HFFc6 (cell line): ENCODE results near the gene ELAVL4. TPM values are rescaled to one million over a fixed set of nuclear protein-coding genes. Genes with fewer than 3 reads are reported as not detected.

ENCODE experiments used
- DNase-seq: peaks from one replicate; pipeline ENCODE4 v3.0.0-alpha.2; 2018
- H3K27ac Mint-ChIP-seq: 2 replicates; pipeline ENCODE4 v1.8.0; 2020; ENCODE audit warnings: mild to moderate bottlenecking, mixed read lengths
- H3K27me3 Mint-ChIP-seq: 2 replicates; pipeline ENCODE4 v1.8.0; 2021; ENCODE audit warnings: mild to moderate bottlenecking, moderate library complexity, mixed read lengths; ENCODE audit not compliant: insufficient read depth
- H3K36me3 Mint-ChIP-seq: 2 replicates; pipeline ENCODE4 v1.8.0; 2021; ENCODE audit warnings: low read depth, mixed read lengths
- H3K4me1 Mint-ChIP-seq: 2 replicates; pipeline ENCODE4 v1.8.0; 2020; ENCODE audit warnings: low read depth, mixed read lengths
- H3K4me3 Mint-ChIP-seq: 2 replicates; pipeline ENCODE4 v1.8.0; 2020; ENCODE audit warnings: mild to moderate bottlenecking, moderate library complexity, mixed read lengths
- H3K9me3 Mint-ChIP-seq: 2 replicates; pipeline ENCODE4 v1.8.0; 2020; ENCODE audit warnings: mild to moderate bottlenecking, mixed read lengths
- total RNA-seq, 6 experiments: library from RNA; stranded (reverse); fragmentation: NEBNext Ultra II Directional; extraction: Animal tissue kit (Norgen Biotek cat#: 25700); gene quantifications; 2 replicates in 1 of 6; 3 replicates in 5 of 6; pipeline ENCODE4 v1.2.3, GENCODE V29; 2021
- TF ChIP-seq, protein P1 (sequence below): fragments of 200-600 bp; sonication (generic); IDR thresholded peaks from 2 replicates; pipeline ENCODE4 v1.5.0; 2021; ENCODE audit warnings: antibody characterized with exemption, mild to moderate bottlenecking

ELAVL4 gene
- total RNA-seq, 6 experiments from 2014 or later, result not detected

DNA sequence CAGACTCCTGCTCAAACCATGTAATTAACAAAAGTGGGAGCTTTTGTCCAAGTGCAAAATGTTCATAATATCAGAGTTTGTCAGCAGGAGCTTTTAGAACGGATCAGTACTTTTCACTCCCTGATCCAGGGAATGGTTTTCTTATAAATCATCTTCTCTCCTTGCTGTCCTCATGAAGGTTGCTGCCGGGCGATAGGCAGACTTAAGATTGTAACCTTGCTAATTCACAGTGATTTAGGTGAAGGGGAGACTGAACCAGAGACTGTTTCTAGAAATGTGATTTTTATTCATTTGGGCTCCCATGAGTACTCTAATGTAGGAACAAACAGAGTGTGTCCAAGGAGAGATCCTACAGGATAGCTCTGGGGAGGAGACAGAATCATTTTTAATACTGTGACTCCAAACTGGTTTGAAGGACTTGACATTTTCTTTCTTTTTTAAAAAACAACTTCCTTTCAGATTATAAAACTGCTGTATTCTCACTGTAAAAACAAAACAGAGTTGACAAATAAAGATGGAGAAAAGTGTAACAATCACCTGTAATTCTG lies 23.7 kb downstream of the ELAVL4 start:
- H3K4me1 Mint-ChIP-seq, result no peaks in the 10 kb centered on the region
- TF ChIP-seq, protein P1, sequence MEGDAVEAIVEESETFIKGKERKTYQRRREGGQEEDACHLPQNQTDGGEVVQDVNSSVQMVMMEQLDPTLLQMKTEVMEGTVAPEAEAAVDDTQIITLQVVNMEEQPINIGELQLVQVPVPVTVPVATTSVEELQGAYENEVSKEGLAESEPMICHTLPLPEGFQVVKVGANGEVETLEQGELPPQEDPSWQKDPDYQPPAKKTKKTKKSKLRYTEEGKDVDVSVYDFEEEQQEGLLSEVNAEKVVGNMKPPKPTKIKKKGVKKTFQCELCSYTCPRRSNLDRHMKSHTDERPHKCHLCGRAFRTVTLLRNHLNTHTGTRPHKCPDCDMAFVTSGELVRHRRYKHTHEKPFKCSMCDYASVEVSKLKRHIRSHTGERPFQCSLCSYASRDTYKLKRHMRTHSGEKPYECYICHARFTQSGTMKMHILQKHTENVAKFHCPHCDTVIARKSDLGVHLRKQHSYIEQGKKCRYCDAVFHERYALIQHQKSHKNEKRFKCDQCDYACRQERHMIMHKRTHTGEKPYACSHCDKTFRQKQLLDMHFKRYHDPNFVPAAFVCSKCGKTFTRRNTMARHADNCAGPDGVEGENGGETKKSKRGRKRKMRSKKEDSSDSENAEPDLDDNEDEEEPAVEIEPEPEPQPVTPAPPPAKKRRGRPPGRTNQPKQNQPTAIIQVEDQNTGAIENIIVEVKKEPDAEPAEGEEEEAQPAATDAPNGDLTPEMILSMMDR, result no peak
- peaks cover 43% of the 10 kb centered on the region for H3K9me3 Mint-ChIP-seq
- DNase-seq, result no peak
- H3K36me3 Mint-ChIP-seq, result no peaks in the 10 kb centered on the region
- H3K4me3 Mint-ChIP-seq, result no peak overlapping the region
- H3K27me3 Mint-ChIP-seq, result no peaks in the 10 kb centered on the region
- H3K27ac Mint-ChIP-seq, result no peak overlapping the region

DNA sequence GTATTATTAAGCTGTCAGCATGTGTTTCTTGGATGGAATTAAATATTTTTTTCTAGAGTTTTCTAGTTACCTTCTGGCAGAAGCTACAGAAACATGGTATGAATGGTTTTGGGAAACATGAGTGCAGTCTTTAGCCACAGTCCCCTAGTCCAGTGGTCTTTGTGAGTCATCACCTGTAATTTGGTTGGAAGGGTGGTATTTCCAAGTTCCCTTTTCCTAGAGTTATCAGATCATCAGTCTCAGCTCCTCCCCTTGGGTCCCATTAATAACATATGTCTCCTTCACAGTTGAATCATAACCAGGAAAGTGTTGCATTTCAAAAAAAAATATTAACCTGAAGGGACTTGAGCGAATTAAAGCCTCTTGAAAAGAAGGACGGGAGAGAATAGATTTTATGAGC lies 27.0 kb downstream of the ELAVL4 start:
- H3K4me3 Mint-ChIP-seq, result no peak overlapping the region
- no peaks in the 10 kb centered on the region for H3K4me1 Mint-ChIP-seq
- no peak for DNase-seq
- no peaks in the 10 kb centered on the region for H3K27me3 Mint-ChIP-seq
- no peak overlapping the region for H3K27ac Mint-ChIP-seq
- H3K9me3 Mint-ChIP-seq, result peaks cover 44% of the 10 kb centered on the region
- H3K36me3 Mint-ChIP-seq, result no peaks in the 10 kb centered on the region
- TF ChIP-seq, protein P1, result no peak

DNA sequence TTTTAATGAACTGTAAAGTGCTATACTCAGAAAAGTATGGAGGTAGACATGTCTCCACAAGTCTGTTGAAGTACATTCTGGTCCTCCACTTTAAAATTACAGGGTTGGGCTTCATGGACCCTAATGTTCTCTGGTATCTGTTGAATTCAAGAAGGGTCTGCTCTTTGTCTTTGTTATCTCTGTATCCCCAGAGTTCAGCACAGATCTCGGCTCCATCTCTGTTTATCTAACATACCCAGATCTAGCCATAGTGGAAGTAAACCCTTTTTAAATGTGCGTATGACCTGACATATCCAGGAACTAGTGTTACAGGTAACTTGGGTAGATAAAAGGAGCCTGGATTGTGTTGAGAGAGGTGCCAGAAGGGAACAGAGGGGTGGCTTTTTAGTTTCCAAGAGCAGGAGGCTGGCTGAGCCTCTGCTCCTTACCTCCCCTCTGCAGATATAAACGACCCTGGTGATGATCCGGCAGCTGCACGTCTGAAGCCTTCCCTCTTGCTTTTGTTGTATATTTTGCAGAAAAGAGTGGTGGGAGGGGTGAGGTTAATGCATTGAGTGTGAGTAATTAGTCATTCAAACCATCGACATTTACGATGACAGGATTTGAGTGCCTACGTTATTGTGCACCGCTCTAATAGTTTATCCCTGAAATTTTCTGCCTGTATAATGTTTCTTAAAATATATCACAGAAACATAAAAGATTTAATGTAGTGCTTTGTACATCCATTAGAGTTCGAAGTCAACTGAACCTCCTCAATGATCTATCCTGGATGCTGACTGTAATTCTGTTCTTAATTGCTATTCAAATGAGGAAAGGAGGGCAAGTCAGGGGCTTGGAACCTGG lies 30.8 kb downstream of the ELAVL4 start:
- no peak for DNase-seq
- TF ChIP-seq, protein P1, result no peak
- no peaks in the 10 kb centered on the region for H3K36me3 Mint-ChIP-seq
- H3K4me3 Mint-ChIP-seq, result no peak overlapping the region
- no peak overlapping the region for H3K27ac Mint-ChIP-seq
- no peaks in the 10 kb centered on the region for H3K27me3 Mint-ChIP-seq
- H3K9me3 Mint-ChIP-seq, result peaks cover 31% of the 10 kb centered on the region
- H3K4me1 Mint-ChIP-seq, result no peaks in the 10 kb centered on the region

DNA sequence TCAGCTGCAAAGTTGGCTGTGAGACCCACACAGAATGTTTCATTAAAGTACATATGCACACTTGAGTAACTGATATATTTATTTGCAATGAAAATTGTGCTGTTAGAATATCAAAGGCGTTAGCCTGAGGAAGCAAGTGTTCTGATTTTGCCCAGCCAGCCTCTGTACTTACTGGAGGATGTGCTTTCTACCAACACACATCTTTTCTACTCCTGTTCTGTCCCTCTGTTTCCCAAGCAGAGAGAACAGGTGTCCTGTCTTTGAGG lies 31.4 kb downstream of the ELAVL4 start:
- H3K27me3 Mint-ChIP-seq, result no peaks in the 10 kb centered on the region
- TF ChIP-seq, protein P1, result no peak
- no peak for DNase-seq
- H3K4me1 Mint-ChIP-seq, result no peaks in the 10 kb centered on the region
- H3K36me3 Mint-ChIP-seq, result no peaks in the 10 kb centered on the region
- peaks cover 31% of the 10 kb centered on the region for H3K9me3 Mint-ChIP-seq
- H3K4me3 Mint-ChIP-seq, result no peak overlapping the region
- no peak overlapping the region for H3K27ac Mint-ChIP-seq

DNA sequence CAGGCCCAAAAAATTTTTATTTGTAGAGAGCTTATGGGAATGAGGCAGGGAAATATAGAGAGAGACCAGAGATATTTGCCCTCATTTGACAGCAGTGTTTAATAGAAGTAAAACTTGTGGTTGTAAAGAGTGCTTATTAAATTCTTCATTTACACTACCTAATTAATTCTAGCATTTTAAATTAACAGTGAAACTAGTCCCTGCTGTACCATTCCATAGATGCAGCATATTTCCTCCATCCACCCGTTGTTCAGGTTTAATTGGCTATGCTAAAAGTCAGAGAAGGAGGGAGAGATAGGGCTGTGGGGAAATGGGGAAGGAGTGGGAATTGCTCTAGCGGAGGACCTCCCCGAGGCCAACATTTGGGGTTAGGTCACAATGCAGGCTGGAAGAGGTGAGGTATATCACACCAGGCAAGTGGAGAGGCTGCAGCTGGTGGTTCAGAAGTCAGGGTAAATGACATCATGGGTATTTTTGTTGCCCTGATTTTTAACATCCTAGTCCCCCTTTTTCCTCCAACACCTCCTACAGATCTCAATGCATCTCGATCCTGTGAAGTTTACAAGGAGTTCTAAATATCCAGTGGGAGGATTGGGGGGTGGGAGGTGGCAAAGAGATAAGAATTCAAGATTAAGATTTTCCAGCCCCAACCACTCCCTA lies 38.6 kb downstream of the ELAVL4 start:
- H3K27ac Mint-ChIP-seq, result no peak overlapping the region
- no peaks in the 10 kb centered on the region for H3K4me1 Mint-ChIP-seq
- no peaks in the 10 kb centered on the region for H3K27me3 Mint-ChIP-seq
- peaks cover 15% of the 10 kb centered on the region for H3K9me3 Mint-ChIP-seq
- H3K36me3 Mint-ChIP-seq, result no peaks in the 10 kb centered on the region
- DNase-seq, result no peak
- no peak overlapping the region for H3K4me3 Mint-ChIP-seq
- TF ChIP-seq, protein P1, result no peak
